Ovary (tissue), 3 donors: ENCODE data around the gene PLCB3.

Experiments
- EP300 ChIP-seq: sonication (generic); formaldehyde crosslinking; IDR thresholded peaks from one replicate; pipeline ENCODE4 v1.6.1; 2017; ENCODE audit warnings: antibody characterized with exemption
- POLR2A ChIP-seq: fragments of 450-650 bp; IDR thresholded peaks from one replicate; pipeline ENCODE4 v1.6.1; 2017; ENCODE audit warnings: antibody characterized with exemption, mild to moderate bottlenecking, moderate library complexity
- TF ChIP-seq, protein P1 (sequence below), 3 donors: fragments of 450-650 bp in 2 of 3; fragments of 200-600 bp in 1 of 3; IDR thresholded peaks; one replicate each; pipeline versions ENCODE4 v1.5.1 to v1.8.0; 2016 to 2022; ENCODE audit warnings: antibody characterized with exemption in 3 of 3, mild to moderate bottlenecking in 1 of 3
- donor health status: DM: no; HTN: no; CAD: no.

DNA sequence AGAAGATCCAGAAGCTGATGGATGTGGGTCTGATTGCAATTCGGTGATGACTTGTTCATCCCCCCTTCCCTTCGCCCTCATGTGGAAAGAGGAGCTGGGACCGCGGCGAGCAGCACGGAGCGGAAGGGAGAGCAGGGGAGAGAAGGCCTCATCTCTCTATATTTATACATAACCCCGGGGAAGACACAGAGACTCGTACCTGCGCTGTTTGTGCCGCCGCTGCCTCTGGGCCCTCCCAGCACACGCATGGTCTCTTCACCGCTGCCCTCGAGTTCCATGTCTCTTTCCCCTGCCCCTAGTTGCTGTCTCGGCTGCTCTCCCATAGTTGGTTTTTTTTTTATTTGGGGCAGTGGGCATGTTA, 47.3 kb upstream of the PLCB3 start:
- TF ChIP-seq EP300 (no peak), POLR2A (no peak)
- TF ChIP-seq, protein P1, sequence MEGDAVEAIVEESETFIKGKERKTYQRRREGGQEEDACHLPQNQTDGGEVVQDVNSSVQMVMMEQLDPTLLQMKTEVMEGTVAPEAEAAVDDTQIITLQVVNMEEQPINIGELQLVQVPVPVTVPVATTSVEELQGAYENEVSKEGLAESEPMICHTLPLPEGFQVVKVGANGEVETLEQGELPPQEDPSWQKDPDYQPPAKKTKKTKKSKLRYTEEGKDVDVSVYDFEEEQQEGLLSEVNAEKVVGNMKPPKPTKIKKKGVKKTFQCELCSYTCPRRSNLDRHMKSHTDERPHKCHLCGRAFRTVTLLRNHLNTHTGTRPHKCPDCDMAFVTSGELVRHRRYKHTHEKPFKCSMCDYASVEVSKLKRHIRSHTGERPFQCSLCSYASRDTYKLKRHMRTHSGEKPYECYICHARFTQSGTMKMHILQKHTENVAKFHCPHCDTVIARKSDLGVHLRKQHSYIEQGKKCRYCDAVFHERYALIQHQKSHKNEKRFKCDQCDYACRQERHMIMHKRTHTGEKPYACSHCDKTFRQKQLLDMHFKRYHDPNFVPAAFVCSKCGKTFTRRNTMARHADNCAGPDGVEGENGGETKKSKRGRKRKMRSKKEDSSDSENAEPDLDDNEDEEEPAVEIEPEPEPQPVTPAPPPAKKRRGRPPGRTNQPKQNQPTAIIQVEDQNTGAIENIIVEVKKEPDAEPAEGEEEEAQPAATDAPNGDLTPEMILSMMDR (IDR thresholded peaks at IDR 0.05) = no peak
